NB4 (cell line): ENCODE results near the gene TNFRSF1A.

Source experiments
- POLR2A ChIP-seq: IDR thresholded peaks from 2 replicates; pipeline ENCODE4 v1.6.1; 2011; ENCODE audit warnings: mild to moderate bottlenecking; ENCODE audit not compliant: insufficient read length; ENCODE audit errors: extremely low read depth
- TF ChIP-seq, protein P1 (sequence below): IDR thresholded peaks from one replicate; pipeline ENCODE4 v1.5.1; 2012; ENCODE audit warnings: low read depth, low read length

GRCh38 chr12:6384499-6385436, 42.9 kb upstream of the TNFRSF1A start:
- TF ChIP-seq, protein P1, sequence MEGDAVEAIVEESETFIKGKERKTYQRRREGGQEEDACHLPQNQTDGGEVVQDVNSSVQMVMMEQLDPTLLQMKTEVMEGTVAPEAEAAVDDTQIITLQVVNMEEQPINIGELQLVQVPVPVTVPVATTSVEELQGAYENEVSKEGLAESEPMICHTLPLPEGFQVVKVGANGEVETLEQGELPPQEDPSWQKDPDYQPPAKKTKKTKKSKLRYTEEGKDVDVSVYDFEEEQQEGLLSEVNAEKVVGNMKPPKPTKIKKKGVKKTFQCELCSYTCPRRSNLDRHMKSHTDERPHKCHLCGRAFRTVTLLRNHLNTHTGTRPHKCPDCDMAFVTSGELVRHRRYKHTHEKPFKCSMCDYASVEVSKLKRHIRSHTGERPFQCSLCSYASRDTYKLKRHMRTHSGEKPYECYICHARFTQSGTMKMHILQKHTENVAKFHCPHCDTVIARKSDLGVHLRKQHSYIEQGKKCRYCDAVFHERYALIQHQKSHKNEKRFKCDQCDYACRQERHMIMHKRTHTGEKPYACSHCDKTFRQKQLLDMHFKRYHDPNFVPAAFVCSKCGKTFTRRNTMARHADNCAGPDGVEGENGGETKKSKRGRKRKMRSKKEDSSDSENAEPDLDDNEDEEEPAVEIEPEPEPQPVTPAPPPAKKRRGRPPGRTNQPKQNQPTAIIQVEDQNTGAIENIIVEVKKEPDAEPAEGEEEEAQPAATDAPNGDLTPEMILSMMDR: no peak
- TF ChIP-seq POLR2A: no peak
